OCI-LY7 (cell line): ENCODE results near the gene CCDC141. TPM values are rescaled to one million over a fixed set of nuclear protein-coding genes. Genes with fewer than 3 reads are reported as not detected.

ENCODE experiments used
- BruUV-seq: library from RNA; stranded (reverse); fragments of 400-500 nt; replicated peaks from 2 replicates; lab custom pipeline; 2021; lab: Mats Ljungman, UMichigan
- CTCF ChIA-PET: fragments of 300-600 bp; sonication (Branson Sonifier 250); formaldehyde crosslinking; loops from one replicate; lab custom pipeline; 2022; ENCODE audit warnings: antibody characterized with exemption; ENCODE audit not compliant: unreplicated experiment; lab: Charles Lee
- POLR2A ChIA-PET: fragments of 300-600 bp; sonication (Branson Sonifier 250); formaldehyde crosslinking; loops from one replicate; lab custom pipeline; 2022; ENCODE audit warnings: antibody characterized with exemption; lab: Charles Lee
- DNase-seq: peaks from one replicate; pipeline ENCODE4 v3.0.0-alpha.2; 2015; ENCODE audit warnings: low spot score
- H2AFZ ChIP-seq: fragments of 200-600 bp; sonication (generic), shearing (Covaris generic); 2 replicates; pipeline ENCODE4 v1.6.1; 2014; ENCODE audit warnings: mild to moderate bottlenecking, antibody characterized with exemption, low read length, moderate library complexity
- H3K27ac ChIP-seq: fragments of 200-600 bp; sonication (generic); 2 replicates; pipeline ENCODE4 v1.5.1; 2014; ENCODE audit warnings: mixed run types, low read depth, mild to moderate bottlenecking, moderate library complexity, low read length, inconsistent platforms; ENCODE audit not compliant: poor library complexity, severe bottlenecking
- H3K36me3 ChIP-seq: fragments of 200-600 bp; sonication (generic); 2 replicates; pipeline ENCODE4 v1.6.1; 2014; ENCODE audit warnings: mild to moderate bottlenecking, antibody characterized with exemption, low read length, moderate library complexity, mixed read lengths; ENCODE audit not compliant: insufficient read depth
- H3K4me1 ChIP-seq: fragments of 200-600 bp; sonication (generic); 2 replicates; pipeline ENCODE4 v1.5.1; 2014; ENCODE audit warnings: mild to moderate bottlenecking, low read length; ENCODE audit not compliant: insufficient read depth, poor library complexity, severe bottlenecking
- H3K4me2 ChIP-seq: fragments of 200-600 bp; sonication (generic); 2 replicates; pipeline ENCODE4 v1.6.1; 2014; ENCODE audit warnings: mild to moderate bottlenecking, low read length
- H3K4me3 ChIP-seq: fragments of 200-600 bp; sonication (generic); 2 replicates; pipeline ENCODE4 v1.5.1; 2014; ENCODE audit warnings: mild to moderate bottlenecking, low read depth, low read length; ENCODE audit not compliant: poor library complexity, severe bottlenecking
- H3K79me2 ChIP-seq: fragments of 200-600 bp; sonication (generic); 2 replicates; pipeline ENCODE4 v1.6.1; 2016; ENCODE audit warnings: low read depth, mild to moderate bottlenecking, low read length, moderate library complexity, mixed read lengths; ENCODE audit not compliant: insufficient read depth
- H3K9me2 ChIP-seq: fragments of 200-600 bp; sonication (generic); 2 replicates; pipeline ENCODE4 v1.6.1; 2016; ENCODE audit warnings: mild to moderate bottlenecking, low read length, mixed read lengths; ENCODE audit not compliant: insufficient read depth
- H3K9me3 ChIP-seq: fragments of 200-600 bp; sonication (generic); 2 replicates; pipeline ENCODE4 v1.6.1; 2014; ENCODE audit warnings: mild to moderate bottlenecking, mixed run types, low read length, mixed read lengths
- H4K20me1 ChIP-seq: fragments of 200-600 bp; sonication (generic); 2 replicates; pipeline ENCODE4 v1.6.1; 2014; ENCODE audit warnings: mild to moderate bottlenecking, antibody characterized with exemption, low read length, moderate library complexity, mixed read lengths; ENCODE audit not compliant: insufficient read depth
- EZH2phosphoT487 ChIP-seq: fragments of 200-600 bp; sonication (generic); IDR thresholded peaks from 2 replicates; pipeline ENCODE4 v1.6.1; 2018; ENCODE audit warnings: low read depth, borderline replicate concordance, mild to moderate bottlenecking, mixed run types, antibody characterized with exemption, low read length, moderate library complexity, mixed read lengths
- intact Hi-C: fragments of 100-400 bp; cut with micrococcal nuclease; formaldehyde crosslinking; loops from one replicate; pipeline ENCODE4 v1.10.0; 2022; ENCODE audit not compliant: unreplicated experiment
- total RNA-seq, 2 experiments: library from RNA; depleted of rRNA in 1 of 2; stranded (reverse); fragments of >200 nt in 1 of 2; shearing (Covaris generic) in 1 of 2; gene quantifications; 2 replicates each; pipeline ENCODE4 v1.2.3, GENCODE V29; 2014 to 2022
- TF ChIP-seq, protein P1 (sequence below): fragments of 200-600 bp; sonication (generic); conservative IDR thresholded peaks from 2 replicates; pipeline ENCODE4 v1.5.1; 2014; ENCODE audit warnings: mild to moderate bottlenecking, antibody characterized with exemption, low read length, moderate library complexity, mixed read lengths

Gene CCDC141
- total RNA-seq, 2 experiments from 2014 or later, result 0.32 TPM; not detected in 1

DNA sequence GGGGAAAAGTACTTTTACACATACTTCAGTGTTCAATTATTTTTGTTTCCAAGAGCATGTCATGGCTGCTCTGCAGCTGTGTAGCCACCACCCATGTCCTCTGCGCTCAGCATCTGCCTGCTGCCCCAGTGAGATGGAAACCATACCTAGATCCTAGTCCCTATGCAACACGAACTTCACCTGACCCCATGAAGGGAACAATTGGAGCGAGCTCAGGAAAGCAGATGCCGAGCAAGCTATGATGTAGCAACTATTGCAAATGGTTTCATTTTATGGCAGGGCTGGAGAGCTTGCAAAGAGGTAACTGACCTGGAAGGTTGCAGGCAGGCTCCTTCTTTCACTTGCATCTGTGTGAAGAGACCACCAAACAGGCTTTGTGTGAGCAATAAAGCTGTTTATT is 1.3 kb upstream of the CCDC141 start:
- no peak overlapping the region for H2AFZ ChIP-seq
- no peaks in the 10 kb centered on the region for H3K9me2 ChIP-seq
- TF ChIP-seq, protein P1, sequence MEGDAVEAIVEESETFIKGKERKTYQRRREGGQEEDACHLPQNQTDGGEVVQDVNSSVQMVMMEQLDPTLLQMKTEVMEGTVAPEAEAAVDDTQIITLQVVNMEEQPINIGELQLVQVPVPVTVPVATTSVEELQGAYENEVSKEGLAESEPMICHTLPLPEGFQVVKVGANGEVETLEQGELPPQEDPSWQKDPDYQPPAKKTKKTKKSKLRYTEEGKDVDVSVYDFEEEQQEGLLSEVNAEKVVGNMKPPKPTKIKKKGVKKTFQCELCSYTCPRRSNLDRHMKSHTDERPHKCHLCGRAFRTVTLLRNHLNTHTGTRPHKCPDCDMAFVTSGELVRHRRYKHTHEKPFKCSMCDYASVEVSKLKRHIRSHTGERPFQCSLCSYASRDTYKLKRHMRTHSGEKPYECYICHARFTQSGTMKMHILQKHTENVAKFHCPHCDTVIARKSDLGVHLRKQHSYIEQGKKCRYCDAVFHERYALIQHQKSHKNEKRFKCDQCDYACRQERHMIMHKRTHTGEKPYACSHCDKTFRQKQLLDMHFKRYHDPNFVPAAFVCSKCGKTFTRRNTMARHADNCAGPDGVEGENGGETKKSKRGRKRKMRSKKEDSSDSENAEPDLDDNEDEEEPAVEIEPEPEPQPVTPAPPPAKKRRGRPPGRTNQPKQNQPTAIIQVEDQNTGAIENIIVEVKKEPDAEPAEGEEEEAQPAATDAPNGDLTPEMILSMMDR, result no peak
- TF ChIP-seq EZH2phosphoT487, result no peak
- H4K20me1 ChIP-seq, result no peaks in the 10 kb centered on the region
- DNase-seq, result no peak
- intact Hi-C loops, result no loop called here
- H3K9me3 ChIP-seq, result peaks cover 3% of the 10 kb centered on the region; the same call in 1 of the 2 replicates
- H3K79me2 ChIP-seq, result no peaks in the 10 kb centered on the region
- no peak overlapping the region for H3K4me3 ChIP-seq
- H3K27ac ChIP-seq, result no peak overlapping the region
- no peak overlapping the region for H3K4me2 ChIP-seq
- CTCF ChIA-PET, result no interaction called here
- POLR2A ChIA-PET, result interaction anchor here (0.9 to 4.6 kb wide), 3 partner anchors 19 to 715 kb away, joined by 4 to 26 read pairs (median 11); no protein-coding TSS in a partner anchor
- H3K36me3 ChIP-seq, result no peaks in the 10 kb centered on the region
- no TSS peak for BruUV-seq
- H3K4me1 ChIP-seq, result peaks cover 39% of the 10 kb centered on the region

DNA sequence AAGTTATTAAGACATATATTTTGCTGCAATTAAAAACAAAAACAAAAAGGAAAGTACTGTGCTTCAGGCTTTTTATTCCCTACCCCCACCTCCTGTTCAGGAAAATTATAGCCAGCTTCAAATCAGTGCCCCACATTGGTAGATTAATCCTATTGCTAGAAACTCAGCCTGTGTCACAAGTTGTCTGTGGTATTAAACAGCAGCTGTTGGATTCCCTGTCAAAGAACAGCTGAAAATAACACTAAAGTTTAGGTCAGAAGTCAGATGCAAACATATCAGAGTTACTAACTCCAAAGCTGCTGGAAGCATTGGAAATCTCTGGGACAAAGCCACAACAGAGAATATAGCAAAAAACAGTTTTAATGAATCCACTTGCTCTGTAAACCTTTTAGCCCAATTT is 818 bp upstream of the CCDC141 start:
- Histone ChIP-seq H3K36me3 (no peaks in the 10 kb centered on the region), H3K4me3 (no peak overlapping the region), H3K79me2 (no peaks in the 10 kb centered on the region), H3K9me2 (no peaks in the 10 kb centered on the region), H3K4me2 (0 out of 2 replicates have a peak overlapping the region, but pooled peaks have one; percentile 30), H3K4me1 (peaks cover 43% of the 10 kb centered on the region), H3K9me3 (peaks cover 8% of the 10 kb centered on the region; the same call in 1 of the 2 replicates), H4K20me1 (no peaks in the 10 kb centered on the region), H3K27ac (no peak overlapping the region), H2AFZ (no peak overlapping the region)
- CTCF ChIA-PET, result no interaction called here
- POLR2A ChIA-PET, result interaction anchor here (0.5 to 4.6 kb wide), 4 partner anchors 18 to 715 kb away, joined by 3 to 26 read pairs (median 8); no protein-coding TSS in a partner anchor
- no peak for DNase-seq
- no TSS peak for BruUV-seq
- intact Hi-C loops, result no loop called here
- TF ChIP-seq, protein P1, result no peak
- TF ChIP-seq EZH2phosphoT487, result no peak

DNA sequence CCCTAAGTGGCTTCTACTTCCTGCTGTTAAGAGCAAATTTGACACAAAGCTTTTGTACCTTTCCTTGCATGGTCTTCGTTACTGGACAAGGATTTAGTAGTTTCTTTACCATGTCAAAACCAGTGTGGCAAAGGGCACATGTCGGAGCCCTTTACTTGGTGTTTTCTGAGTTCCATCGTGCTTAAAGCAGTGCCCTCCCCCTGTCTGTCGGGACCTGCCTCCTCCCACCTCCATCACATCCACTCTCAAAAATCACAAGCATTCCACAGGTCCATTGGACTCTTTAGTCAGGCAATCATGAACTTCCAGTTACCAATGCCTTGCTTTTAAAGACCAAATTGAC is 763 bp downstream of the CCDC141 start:
- ChIA-PET POLR2A (interaction anchor here (0.6 to 4.6 kb wide), 8 partner anchors 10 to 1932 kb away, joined by 3 to 26 read pairs (median 6); no protein-coding TSS in a partner anchor), CTCF (interaction anchor here (0.9 kb wide), 1 partner anchor 18 kb away, joined by 3 read pairs; no protein-coding TSS in a partner anchor)
- peaks cover 10% of the 10 kb centered on the region; the same call in 1 of the 2 replicates for H3K9me3 ChIP-seq
- no peaks in the 10 kb centered on the region for H3K9me2 ChIP-seq
- intact Hi-C loops, result no loop called here
- H3K79me2 ChIP-seq, result no peaks in the 10 kb centered on the region
- H3K36me3 ChIP-seq, result no peaks in the 10 kb centered on the region
- H3K27ac ChIP-seq, result no peak overlapping the region
- H4K20me1 ChIP-seq, result no peaks in the 10 kb centered on the region
- DNase-seq, result peak; percentile 13
- H3K4me1 ChIP-seq, result peaks cover 52% of the 10 kb centered on the region
- H3K4me2 ChIP-seq, result peak overlapping the region; percentile 30
- peak overlapping the region; percentile 76; the same call in 1 of the 2 replicates for H2AFZ ChIP-seq
- TF ChIP-seq, protein P1, result no peak
- TF ChIP-seq EZH2phosphoT487, result no peak
- H3K4me3 ChIP-seq, result no peak overlapping the region
- no TSS peak for BruUV-seq
